Activated CD4-positive, alpha-beta memory T cell treated with anti-CD3 and anti-CD28 coated beads, Interleukin-2, amount 10 ng/mL, durations not matched to agents 7 days and 5 days (primary cell): ENCODE measurements around the gene ANTXR1. TPM values are rescaled to one million over a fixed set of nuclear protein-coding genes. Genes with fewer than 3 reads are reported as not detected.

Experiments used
- CTCF ChIA-PET: fragments of 350-600 bp; sonication (Branson Sonifier 250); formaldehyde crosslinking; loops from one replicate; lab custom pipeline; 2021; ENCODE audit warnings: antibody characterized with exemption, inconsistent platforms; lab: Charles Lee
- POLR2A ChIA-PET: fragments of 350-600 bp; sonication (Branson Sonifier 250); formaldehyde crosslinking; loops from one replicate; lab custom pipeline; 2021; ENCODE audit warnings: antibody characterized with exemption; lab: Charles Lee
- DNase-seq: peaks from one replicate; pipeline ENCODE4 v3.0.0-alpha.2; 2020
- H3K27ac Mint-ChIP-seq: one replicate; pipeline ENCODE4 v1.8.0; 2021; ENCODE audit warnings: mild to moderate bottlenecking, mixed read lengths
- H3K27me3 Mint-ChIP-seq: one replicate; pipeline ENCODE4 v1.8.0; 2021; ENCODE audit warnings: mixed read lengths
- H3K36me3 Mint-ChIP-seq: one replicate; pipeline ENCODE4 v1.8.0; 2021; ENCODE audit warnings: low read depth, mixed read lengths
- H3K4me1 Mint-ChIP-seq: one replicate; pipeline ENCODE4 v1.8.0; 2021; ENCODE audit warnings: mixed read lengths
- H3K4me3 Mint-ChIP-seq: one replicate; pipeline ENCODE4 v1.8.0; 2021; ENCODE audit warnings: mild to moderate bottlenecking, mixed read lengths
- H3K9me3 Mint-ChIP-seq: one replicate; pipeline ENCODE4 v1.8.0; 2021; ENCODE audit warnings: mixed read lengths
- total RNA-seq, 2 experiments: library from RNA; stranded (reverse); gene quantifications; one replicate each; pipeline ENCODE4 v1.2.3, GENCODE V29; 2021

Gene ANTXR1
- total RNA-seq, 2 experiments from 2014 or later: not detected

- ChIA-PET CTCF (no interaction called here), POLR2A (no interaction called here)
- no peak overlapping the region for H3K27ac Mint-ChIP-seq
- H3K27me3 Mint-ChIP-seq: peaks cover 25% of the 10 kb centered on the region
- no peaks in the 10 kb centered on the region for H3K36me3 Mint-ChIP-seq
- DNase-seq: no peak
- no peak overlapping the region for H3K4me3 Mint-ChIP-seq
- no peaks in the 10 kb centered on the region for H3K9me3 Mint-ChIP-seq
- H3K4me1 Mint-ChIP-seq: no peaks in the 10 kb centered on the region
These were observed 279.3 kb downstream of the ANTXR1 start for GRCh38 chr2:69292256-69292655.

- CTCF ChIA-PET: no interaction called here
- H3K4me1 Mint-ChIP-seq: no peaks in the 10 kb centered on the region
- POLR2A ChIA-PET: no interaction called here
These were observed 283.4 kb downstream of the ANTXR1 start for GRCh38 chr2:69296421-69296820.

GRCh38 chr2:69297216-69297615, 284.2 kb downstream of the ANTXR1 start:
- Mint-ChIP-seq H3K27me3 (peaks cover 24% of the 10 kb centered on the region), H3K4me3 (no peak overlapping the region), H3K36me3 (no peaks in the 10 kb centered on the region), H3K27ac (no peak overlapping the region), H3K9me3 (no peaks in the 10 kb centered on the region), H3K4me1 (no peaks in the 10 kb centered on the region)
- ChIA-PET POLR2A (no interaction called here), CTCF (no interaction called here)
- no peak for DNase-seq

More at GRCh38 chr2:69296421-69296820, 283.4 kb downstream of the ANTXR1 start:
- Mint-ChIP-seq H3K27me3 (peaks cover 20% of the 10 kb centered on the region), H3K9me3 (no peaks in the 10 kb centered on the region), H3K36me3 (no peaks in the 10 kb centered on the region), H3K4me3 (no peak overlapping the region), H3K27ac (no peak overlapping the region)
- DNase-seq: no peak

GRCh38 chr2:69298261-69298660, 285.3 kb downstream of the ANTXR1 start:
- Mint-ChIP-seq H3K36me3 (no peaks in the 10 kb centered on the region), H3K4me1 (no peaks in the 10 kb centered on the region), H3K27me3 (peaks cover 28% of the 10 kb centered on the region), H3K27ac (no peak overlapping the region), H3K9me3 (no peaks in the 10 kb centered on the region), H3K4me3 (no peak overlapping the region)
- ChIA-PET CTCF (interaction anchor here (1.3 kb wide), 1 partner anchor 9 kb away, joined by 5 read pairs; no protein-coding TSS in a partner anchor), POLR2A (no interaction called here)
- DNase-seq: no peak

- Mint-ChIP-seq H3K36me3 (no peaks in the 10 kb centered on the region), H3K4me3 (no peak overlapping the region), H3K27me3 (peaks cover 32% of the 10 kb centered on the region), H3K9me3 (no peaks in the 10 kb centered on the region), H3K4me1 (no peaks in the 10 kb centered on the region), H3K27ac (no peak overlapping the region)
- CTCF ChIA-PET: interaction anchor here (1.3 kb wide), 1 partner anchor 8 kb away, joined by 5 read pairs; no protein-coding TSS in a partner anchor
- DNase-seq: no peak
- POLR2A ChIA-PET: no interaction called here
These were observed 285.9 kb downstream of the ANTXR1 start for GRCh38 chr2:69298862-69299261.

Other genes starting within 250 kb of the ANTXR1 start
- under 1 TPM in 1 of 2 experiments, not detected in 1; 0.18 TPM for gene BMP10, start 141.8 kb upstream of the ANTXR1 start, total RNA-seq
- gene GKN2, start 60.3 kb upstream of the ANTXR1 start, total RNA-seq: not detected
- not detected for gene GKN1, start 38.5 kb upstream of the ANTXR1 start, total RNA-seq